ENCODE data around the gene NONO.
A peak's percentile ranks its signal among the peaks of the same experiment; 100 is the strongest.
"Not testable (repeated sequence)": the region's sequence is repeated elsewhere in the genome, so short reads cannot be mapped to it uniquely, and the experiment has no call there.

The NONO gene

GRCh38 chrX:71283403-71284143 is at the start of gene NONO:
TSS of gene NONO (plus strand) at chrX:71283635. CDS start at chrX:71290638, 7,003 bp downstream.
- DNase-seq = peak; percentile 89

GRCh38 chrX:71235482-71235881 is 48.0 kb upstream of the NONO start:
- DNase-seq = no peak

GRCh38 chrX:71236836-71237235 is 46.6 kb upstream of the NONO start:
- no peak for DNase-seq

GRCh38 chrX:71239781-71240180 is 43.7 kb upstream of the NONO start:
- DNase-seq = no peak

- DNase-seq = no peak
Observed at GRCh38 chrX:71241301-71241700, 42.1 kb upstream of the NONO start.

GRCh38 chrX:71244359-71245128 is 38.9 kb upstream of the NONO start:
- DNase-seq = no peak

GRCh38 chrX:71245159-71245558 is 38.3 kb upstream of the NONO start:
- DNase-seq = no peak

GRCh38 chrX:71250841-71251240 is 32.6 kb upstream of the NONO start:
- DNase-seq = no peak

- peak; percentile 36 for DNase-seq
Observed at GRCh38 chrX:71251466-71251973, 31.9 kb upstream of the NONO start.

GRCh38 chrX:71252221-71252620 is 31.2 kb upstream of the NONO start:
- DNase-seq = no peak

GRCh38 chrX:71253253-71254091 is 30.0 kb upstream of the NONO start:
- peak; percentile 29 for DNase-seq

GRCh38 chrX:71254092-71254963 is 29.1 kb upstream of the NONO start, which contains the start of gene ZMYM3:
TSS of gene ZMYM3 (minus strand) at chrX:71254140. CDS start at chrX:71253255, 885 bp downstream.
- peak; percentile 74 for DNase-seq

GRCh38 chrX:71256051-71256450 is 27.4 kb upstream of the NONO start:
- no peak for DNase-seq

GRCh38 chrX:71256856-71257255 is 26.6 kb upstream of the NONO start:
- DNase-seq = no peak

- not testable (repeated sequence) for DNase-seq
Observed at GRCh38 chrX:71268624-71269023, 14.8 kb upstream of the NONO start.

- DNase-seq = no peak
Observed at GRCh38 chrX:71269801-71270395, 13.5 kb upstream of the NONO start.

- DNase-seq = not testable (repeated sequence)
Observed at GRCh38 chrX:71272313-71272712, 11.1 kb upstream of the NONO start.

- not testable (repeated sequence) for DNase-seq
Observed at GRCh38 chrX:71281300-71281699, 2.1 kb upstream of the NONO start.

GRCh38 chrX:71282514-71283402 is 677 bp upstream of the NONO start:
- DNase-seq = peak; percentile 66

GRCh38 chrX:71285929-71286328 is 2.5 kb downstream of the NONO start:
- DNase-seq = no peak
